H4 (cell line): ENCODE measurements around the gene GPATCH8. TPM values are rescaled to one million over a fixed set of nuclear protein-coding genes. Genes with fewer than 3 reads are reported as not detected.
"Not testable (repeated sequence)": the region's sequence is repeated elsewhere in the genome, so short reads cannot be mapped to it uniquely, and the experiment has no call there.

Experiments used
- DNase-seq: peaks from one replicate; pipeline ENCODE4 v3.0.0-alpha.2; 2015; ENCODE audit warnings: low spot score
- total RNA-seq: library from RNA; depleted of rRNA; stranded (reverse); fragments of >200 nt; shearing (Covaris generic); gene quantifications from 2 replicates; pipeline ENCODE4 v1.2.3, GENCODE V29; 2014

Gene GPATCH8
- total RNA-seq, 1 experiment from 2014 or later, result 15.0 TPM

- no peak for DNase-seq
Observed at GRCh38 chr17:44397479-44398440, 105.4 kb downstream of the GPATCH8 start.

DNA sequence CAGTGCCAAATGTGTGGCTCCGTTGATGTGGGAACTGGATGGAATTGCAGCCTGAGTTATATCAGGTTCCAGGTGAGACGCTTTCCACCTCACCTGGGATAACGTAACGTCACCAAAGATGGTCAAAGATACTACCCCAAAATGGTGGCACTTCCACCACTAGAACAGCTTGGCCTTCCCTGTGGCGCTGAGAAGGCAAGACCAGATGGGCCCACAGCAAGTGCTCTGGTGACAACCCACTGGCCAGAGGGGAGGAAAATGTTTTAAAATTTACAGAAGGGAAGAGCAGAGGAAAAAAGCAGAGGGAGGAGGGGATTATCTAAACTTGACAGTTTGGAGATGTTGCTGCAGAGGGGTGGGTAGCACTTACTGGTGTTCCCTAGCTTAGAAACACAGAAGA is 106.3 kb downstream of the GPATCH8 start:
- DNase-seq, result no peak

GRCh38 chr17:44394833-44395232 is 108.4 kb downstream of the GPATCH8 start:
- DNase-seq, result no peak

- not testable (repeated sequence) for DNase-seq
Observed at GRCh38 chr17:44394112-44394511, 109.1 kb downstream of the GPATCH8 start.

GRCh38 chr17:44390250-44390870 is 112.8 kb downstream of the GPATCH8 start:
- DNase-seq, result no peak

DNA sequence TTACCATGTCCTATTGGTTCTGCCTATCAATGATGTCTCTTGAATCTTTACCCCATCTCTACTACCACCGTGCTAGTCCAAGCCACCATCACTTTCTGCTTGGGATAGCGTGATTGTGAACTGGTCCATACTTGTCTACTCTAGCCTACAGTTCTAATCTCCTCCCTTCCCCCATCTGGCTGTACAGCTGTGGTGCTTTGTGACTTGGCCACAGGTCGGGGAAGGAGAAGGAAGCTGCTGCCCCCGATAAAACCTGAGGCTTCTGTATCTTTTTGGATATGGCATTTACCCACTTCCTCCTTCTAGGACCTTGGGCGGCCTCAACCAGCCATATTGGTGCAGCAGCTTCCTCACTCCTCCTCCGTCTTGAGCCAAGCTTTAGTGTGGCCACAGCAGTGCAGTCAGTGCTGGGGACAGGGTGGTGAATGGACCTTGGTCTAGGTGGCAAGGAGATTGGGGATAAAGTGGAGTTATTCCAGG is 113.4 kb downstream of the GPATCH8 start:
- DNase-seq, result no peak

DNA sequence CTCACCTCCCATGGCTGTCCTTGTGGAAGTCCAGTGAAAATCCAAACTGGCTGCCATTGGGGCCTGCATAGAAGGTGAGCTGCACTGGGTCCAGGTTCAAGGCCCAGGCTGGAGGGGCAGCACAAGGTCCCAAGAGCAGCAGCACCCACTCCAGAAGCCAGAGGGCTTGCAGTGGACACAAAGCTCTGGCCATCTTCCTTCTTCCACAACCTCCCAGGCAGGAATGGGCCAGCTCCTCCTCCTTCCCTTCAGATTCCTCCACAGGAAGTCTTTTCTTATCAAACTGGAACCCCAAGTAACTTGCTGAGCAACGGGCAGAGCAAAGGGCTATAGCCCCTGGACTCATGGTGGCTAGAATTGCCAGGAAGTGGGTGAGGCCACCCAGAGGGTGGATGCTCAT is 113.9 kb downstream of the GPATCH8 start, which contains the start of gene ITGA2B:
TSS of gene ITGA2B (minus strand) at position 369 of the 400 bp plus-strand sequence. CDS start at position 193, 176 bp downstream.
- no peak for DNase-seq

DNA sequence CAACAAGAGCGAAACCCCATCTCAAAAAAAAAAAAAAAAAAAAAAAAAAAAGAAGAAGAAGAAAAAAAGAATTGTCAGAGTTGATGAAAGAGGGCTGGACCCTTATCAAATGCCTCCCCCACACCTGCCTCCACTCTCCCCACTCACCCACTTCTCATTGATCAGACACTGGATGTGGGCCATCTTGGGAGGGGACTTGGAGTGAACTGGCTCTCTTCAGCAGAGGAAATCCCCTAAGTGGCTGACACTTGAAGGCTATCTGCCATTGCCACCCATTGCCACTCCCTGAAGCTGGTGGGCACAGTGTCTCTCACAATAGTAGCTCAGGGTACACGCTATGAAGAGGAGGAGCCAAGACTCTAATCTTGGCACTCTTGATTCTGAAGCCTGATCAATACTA is 115.4 kb downstream of the GPATCH8 start:
- no peak for DNase-seq

DNA sequence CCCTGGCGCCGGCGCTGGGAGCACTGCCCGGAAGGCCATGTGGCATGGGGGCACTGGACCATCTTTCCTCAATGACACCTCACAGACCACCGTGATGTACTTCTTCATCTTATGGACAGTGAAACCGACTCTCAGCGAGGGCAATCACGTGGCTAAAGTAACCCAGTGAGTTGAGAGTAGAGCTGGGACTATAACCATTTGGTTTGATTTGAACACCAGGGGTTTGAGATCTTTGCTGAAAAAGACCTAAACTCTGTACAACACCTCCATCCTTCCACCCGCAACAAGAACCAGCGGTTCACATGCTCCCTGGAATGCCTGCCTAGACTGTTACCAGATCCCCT is 117.1 kb downstream of the GPATCH8 start:
- no peak for DNase-seq

DNA sequence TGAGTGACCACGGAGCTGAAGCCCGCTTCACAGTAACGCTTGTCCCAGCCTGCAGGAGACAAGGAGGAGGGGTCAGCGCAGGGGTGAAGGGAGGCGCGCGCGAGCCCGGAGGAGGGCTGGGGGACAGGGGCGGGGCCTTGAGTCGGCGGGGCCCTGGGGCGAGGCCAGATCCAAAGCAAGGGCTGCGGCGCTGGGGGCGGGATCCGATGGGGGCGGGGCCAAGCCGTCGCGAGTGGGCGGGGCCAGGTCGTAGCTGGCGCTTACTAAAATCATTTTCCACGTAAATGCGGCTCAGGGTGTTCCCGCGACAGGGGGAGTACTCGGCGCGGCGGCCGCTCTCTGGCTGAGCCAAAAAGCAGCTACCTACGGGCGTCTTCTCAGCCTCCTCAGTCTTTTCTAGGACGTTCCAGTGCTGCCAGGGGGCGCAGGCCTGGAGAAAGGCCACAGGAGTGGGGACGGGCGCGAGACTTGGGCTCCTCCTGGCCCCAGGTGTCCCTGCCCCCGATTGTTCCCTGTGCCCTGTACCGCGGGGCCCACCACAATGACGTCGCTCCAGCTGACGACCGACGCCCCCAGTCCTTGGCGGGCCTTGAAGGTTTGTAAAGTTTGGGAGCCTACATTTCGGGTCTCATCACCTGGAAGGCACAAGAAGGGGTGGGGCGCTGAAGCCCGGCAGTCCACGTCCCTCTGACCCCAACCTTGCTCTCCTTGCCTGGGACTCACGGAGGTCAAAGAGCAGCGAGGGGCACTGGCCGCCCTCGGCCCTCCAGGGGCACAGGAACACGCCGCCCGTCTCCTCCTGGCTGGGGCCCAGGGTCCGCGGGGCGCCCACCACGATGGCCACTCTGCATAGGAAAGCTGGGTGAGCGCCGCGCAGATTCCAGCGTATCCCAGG is 117.7 kb downstream of the GPATCH8 start:
- DNase-seq, result peak; percentile 64

GRCh38 chr17:44384823-44385286 is 118.4 kb downstream of the GPATCH8 start:
- DNase-seq, result no peak

DNA sequence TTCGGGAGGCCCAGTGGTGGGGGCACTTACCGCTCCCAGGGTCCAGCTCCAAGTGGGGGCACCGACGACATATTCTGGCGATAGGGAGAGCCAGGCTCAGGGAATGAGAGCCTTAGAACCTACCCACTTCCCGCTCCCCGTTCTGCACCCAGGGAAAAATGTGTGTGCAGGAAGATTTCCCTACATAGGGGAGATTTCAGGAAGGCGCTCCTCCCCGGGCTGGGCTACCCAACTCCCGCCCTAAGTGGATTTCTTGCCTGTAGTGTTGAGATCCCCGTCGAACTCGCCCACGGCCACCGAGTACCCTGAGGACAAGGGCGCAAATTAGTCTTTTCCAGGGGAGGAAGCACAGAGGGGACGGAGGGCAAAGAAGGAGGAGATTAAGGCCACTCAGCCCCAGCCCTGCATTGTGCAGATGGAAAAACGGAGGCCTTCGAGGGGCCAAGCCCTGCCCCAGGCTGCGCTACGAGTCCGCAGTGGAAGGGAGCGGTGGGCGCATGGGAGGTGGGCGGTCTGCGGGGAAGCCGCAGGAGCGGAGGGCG is 118.9 kb downstream of the GPATCH8 start:
- DNase-seq, result no peak

DNA sequence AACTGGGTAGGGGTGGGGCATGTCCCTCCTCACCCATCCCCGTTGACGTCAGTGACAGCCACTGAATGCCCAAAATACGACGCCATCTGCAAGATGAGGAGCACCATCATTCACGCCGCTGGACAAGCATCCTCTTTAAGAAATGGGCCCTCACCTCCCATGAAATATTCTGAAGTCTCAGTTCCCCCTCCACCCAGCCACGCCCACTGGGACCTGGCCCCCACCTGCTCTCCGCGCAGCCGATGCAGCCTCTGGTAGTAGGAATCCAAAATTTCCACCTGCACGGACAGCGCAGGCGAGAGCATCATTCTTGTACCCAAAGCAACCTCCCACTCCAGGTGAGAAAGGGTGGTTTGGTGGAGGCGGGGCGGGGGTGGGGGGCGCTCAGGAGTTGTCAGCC is 119.3 kb downstream of the GPATCH8 start:
- DNase-seq, result no peak

GRCh38 chr17:44383363-44383762 is 119.8 kb downstream of the GPATCH8 start:
- DNase-seq, result no peak

DNA sequence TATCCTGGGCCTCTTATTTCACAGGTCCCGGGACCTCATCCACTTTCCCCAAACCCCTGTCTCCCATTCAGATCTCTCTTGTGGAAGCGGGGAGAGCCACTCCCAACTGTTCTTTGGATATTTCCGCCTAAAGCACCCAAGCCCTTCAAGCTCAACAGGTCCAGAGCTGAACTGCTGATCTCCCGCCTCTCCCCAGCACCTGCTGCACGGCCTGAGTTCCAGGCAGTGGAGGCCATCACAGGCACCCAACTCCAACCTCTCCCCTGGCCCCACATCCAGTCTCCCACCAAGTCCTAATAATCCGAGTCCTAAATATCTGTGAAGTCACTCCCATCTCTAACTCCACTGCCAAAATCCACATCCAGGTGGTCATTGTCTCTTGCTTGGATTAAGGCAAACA is 120.3 kb downstream of the GPATCH8 start:
- no peak for DNase-seq

DNA sequence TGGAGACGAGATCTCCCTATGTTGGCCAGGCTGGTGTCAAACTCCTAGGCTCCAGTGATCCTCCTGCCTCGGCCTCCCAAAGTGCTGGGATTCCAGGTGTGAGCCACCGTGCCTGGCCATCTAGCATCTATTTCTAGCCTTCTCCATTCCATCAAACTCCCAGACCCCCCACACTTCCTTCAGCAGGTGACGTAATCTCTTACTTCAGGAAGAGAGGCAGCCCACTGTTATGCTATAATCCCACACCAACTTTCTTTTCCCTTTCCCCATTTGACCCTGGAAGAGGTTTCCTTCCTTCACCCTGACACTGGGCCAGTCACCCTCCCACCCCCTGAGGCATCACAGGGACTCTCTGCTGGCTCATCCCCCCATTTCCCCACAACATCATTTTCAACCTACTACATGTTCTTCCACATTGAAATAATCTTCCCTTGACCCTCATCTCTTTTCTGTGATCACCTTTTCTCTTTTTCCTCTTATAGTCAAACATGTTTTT is 121.3 kb downstream of the GPATCH8 start:
- no peak for DNase-seq

GRCh38 chr17:44380767-44381166 is 122.4 kb downstream of the GPATCH8 start:
- DNase-seq, result no peak

- DNase-seq, result no peak
Observed at GRCh38 chr17:44379887-44380286, 123.3 kb downstream of the GPATCH8 start.

DNA sequence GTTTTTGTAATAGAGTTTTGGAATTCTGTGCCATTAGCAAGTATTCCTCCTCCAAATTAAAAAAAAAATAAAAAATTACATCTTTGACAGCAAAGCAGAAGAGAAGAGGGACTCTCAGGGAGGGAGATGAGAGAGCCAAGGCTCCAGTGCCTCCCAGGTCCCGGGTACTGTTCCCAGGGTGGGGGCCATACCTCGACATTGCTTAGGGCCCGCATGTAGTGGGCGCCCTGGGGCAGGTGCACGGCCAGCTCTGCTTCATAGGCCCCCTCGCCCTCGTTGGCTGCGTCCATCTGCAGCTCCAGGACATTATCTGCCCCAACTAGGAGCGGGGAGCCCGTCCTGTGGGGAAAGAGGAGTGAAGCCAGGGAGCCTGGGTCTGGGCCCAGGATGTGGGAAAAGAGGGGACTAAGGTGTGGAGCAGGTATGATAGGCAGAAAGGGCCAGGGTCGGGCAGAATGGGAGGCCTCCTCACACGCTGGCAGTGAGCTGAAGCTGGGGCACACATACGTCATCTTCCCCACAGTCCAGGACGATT is 125.0 kb downstream of the GPATCH8 start:
- DNase-seq, result no peak

GRCh38 chr17:44376779-44377178 is 126.4 kb downstream of the GPATCH8 start:
- no peak for DNase-seq

- DNase-seq, result no peak
Observed at GRCh38 chr17:44376124-44376523, 127.1 kb downstream of the GPATCH8 start.
